ENCODE measurements around the gene RNF39.

DNA sequence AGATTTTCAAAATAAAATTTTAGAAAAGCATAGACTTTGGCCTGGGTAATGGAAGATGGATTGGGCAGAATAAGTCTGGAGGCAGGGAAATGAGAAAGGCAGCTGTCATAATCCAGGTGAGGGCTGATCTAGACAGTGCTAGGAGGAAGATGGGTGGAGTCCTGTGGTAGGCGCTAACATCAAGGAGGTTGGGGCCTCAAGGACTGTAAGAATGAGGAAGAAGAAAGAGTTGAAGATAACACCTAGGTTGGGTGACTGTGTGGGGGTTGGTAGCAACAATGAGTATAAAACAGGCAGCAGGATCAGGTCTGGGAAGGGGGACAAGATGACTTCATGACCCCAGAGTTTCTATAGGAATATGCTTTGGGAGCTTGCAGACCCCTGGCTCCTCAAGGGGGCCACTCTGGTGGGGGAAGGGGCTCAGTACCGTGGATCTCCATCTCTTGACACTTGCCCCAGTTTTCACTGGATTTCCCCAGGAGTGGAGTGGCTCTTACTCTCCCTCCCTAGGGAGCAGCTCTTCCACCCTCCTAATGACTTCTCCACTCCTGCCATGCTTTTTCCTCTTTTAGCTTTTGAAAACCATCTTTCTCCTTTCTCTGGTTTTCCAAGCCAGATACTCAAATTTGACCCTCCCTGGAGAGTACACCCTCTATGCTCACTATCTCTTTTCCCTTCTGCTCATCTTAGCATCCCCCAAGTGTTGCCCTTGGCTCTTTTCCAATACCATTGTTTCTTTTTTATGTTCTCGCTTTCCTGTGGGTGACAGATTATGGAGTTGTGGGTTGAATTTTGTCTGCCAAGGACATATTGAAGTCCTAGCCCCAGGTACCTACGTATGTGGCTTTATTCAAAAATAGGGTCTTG lies 22.6 kb upstream of the RNF39 start:
- no peak for TF ChIP-seq FOSL2 (CRISPR knock-in tag; IDR thresholded peaks at IDR 0.05)
- no peak for TF ChIP-seq NFIC (IDR thresholded peaks at IDR 0.05; ENCODE audit: low read length)

All from HepG2 (cell line).